Measurements from ENCODE around the gene TRPC4. TPM values are rescaled to one million over a fixed set of nuclear protein-coding genes. Genes with fewer than 3 reads are reported as not detected.
A peak's percentile ranks its signal among the peaks of the same experiment; 100 is the strongest.

TRPC4 gene
- total RNA-seq, 1 donor from 2014 or later, result 3.0 TPM

DNA sequence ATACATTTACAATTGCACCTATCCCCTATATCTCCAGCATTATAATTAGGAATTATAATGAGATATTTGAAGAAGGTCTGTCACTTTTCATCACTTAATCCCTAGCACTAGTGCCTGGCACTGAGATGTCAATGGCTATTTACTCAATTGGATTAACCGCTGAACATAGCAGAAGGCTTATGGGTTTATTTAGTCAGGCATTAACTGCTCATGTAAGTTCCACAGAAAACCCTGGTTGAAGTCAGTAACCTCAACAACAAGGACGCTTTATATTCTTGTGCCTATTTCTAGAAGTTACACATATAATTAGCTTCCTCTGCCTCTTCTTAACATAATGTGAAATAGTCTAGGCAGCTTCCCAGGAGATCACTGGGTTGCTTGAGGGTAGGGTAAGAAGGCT is 163.5 kb downstream of the TRPC4 start:
- H3K4me1 Mint-ChIP-seq (ENCODE audit: low read depth), result peaks cover 15% of the 10 kb centered on the region
- H3K4me3 Mint-ChIP-seq (ENCODE audit: unreplicated experiment), result no peak overlapping the region

DNA sequence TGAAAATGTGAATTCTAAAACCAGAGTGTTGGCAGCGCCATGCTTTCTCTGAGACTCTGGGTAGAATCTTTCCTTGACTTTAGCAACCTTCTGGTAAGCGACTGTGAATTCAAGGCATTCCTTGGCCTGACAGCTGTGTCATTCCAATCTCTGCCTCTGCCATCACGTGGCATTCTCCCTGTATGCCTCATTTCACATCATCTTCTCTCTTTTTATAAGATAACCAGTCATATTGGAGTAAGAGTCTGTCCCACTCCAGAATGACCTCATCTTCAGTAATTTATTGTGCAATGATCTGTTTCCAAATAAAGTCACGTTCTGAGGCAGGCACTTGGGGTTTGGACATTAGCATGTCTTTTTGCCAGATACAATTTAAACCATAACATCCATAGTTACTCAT is 167.6 kb downstream of the TRPC4 start:
- Mint-ChIP-seq H3K4me1 (ENCODE audit: low read depth) (peaks cover 18% of the 10 kb centered on the region), H3K9me3 (ENCODE audit: low read depth) (no peaks in the 10 kb centered on the region), H3K27me3 (ENCODE audit: low read depth) (no peaks in the 10 kb centered on the region), H3K27ac (ENCODE audit: unreplicated experiment) (peak overlapping the region; percentile 88), H3K4me3 (ENCODE audit: unreplicated experiment) (no peak overlapping the region), H3K36me3 (ENCODE audit: low read depth) (no peaks in the 10 kb centered on the region)
- no peak for DNase-seq (ENCODE audit: low spot score)
- TF ChIP-seq, protein P1, sequence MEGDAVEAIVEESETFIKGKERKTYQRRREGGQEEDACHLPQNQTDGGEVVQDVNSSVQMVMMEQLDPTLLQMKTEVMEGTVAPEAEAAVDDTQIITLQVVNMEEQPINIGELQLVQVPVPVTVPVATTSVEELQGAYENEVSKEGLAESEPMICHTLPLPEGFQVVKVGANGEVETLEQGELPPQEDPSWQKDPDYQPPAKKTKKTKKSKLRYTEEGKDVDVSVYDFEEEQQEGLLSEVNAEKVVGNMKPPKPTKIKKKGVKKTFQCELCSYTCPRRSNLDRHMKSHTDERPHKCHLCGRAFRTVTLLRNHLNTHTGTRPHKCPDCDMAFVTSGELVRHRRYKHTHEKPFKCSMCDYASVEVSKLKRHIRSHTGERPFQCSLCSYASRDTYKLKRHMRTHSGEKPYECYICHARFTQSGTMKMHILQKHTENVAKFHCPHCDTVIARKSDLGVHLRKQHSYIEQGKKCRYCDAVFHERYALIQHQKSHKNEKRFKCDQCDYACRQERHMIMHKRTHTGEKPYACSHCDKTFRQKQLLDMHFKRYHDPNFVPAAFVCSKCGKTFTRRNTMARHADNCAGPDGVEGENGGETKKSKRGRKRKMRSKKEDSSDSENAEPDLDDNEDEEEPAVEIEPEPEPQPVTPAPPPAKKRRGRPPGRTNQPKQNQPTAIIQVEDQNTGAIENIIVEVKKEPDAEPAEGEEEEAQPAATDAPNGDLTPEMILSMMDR (IDR thresholded peaks at IDR 0.05), result no peak

More for the DNA sequence above, 163.5 kb downstream of the TRPC4 start:
- Mint-ChIP-seq H3K27ac (ENCODE audit: unreplicated experiment) (no peak overlapping the region), H3K9me3 (ENCODE audit: low read depth) (no peaks in the 10 kb centered on the region), H3K36me3 (ENCODE audit: low read depth) (no peaks in the 10 kb centered on the region), H3K27me3 (ENCODE audit: low read depth) (no peaks in the 10 kb centered on the region)
- TF ChIP-seq, protein P1 (IDR thresholded peaks at IDR 0.05), result no peak
- DNase-seq (ENCODE audit: low spot score), result no peak

DNA sequence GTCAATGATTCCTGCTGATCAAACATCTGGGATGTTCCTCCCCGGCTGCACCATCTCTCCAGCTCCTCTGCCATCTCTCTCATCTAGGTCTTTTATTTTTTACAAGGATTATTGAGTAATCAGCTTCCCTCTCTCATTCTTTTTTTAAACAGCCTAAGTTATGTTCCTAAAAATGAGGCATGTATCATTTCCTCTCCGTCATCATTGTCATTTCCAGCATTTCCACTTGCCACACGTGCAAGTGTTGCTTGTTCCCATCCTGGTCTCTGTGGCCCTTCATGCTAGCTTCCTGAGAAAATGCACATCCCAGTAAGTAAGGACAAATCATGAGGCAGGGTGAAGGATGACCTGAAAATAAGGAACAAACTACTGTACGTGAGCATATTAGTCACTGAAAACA is 168.3 kb downstream of the TRPC4 start:
- DNase-seq (ENCODE audit: low spot score), result no peak
- peak overlapping the region; percentile 88 for H3K27ac Mint-ChIP-seq (ENCODE audit: unreplicated experiment)
- H3K27me3 Mint-ChIP-seq (ENCODE audit: low read depth), result no peaks in the 10 kb centered on the region
- TF ChIP-seq, protein P1 (IDR thresholded peaks at IDR 0.05), result no peak
- H3K9me3 Mint-ChIP-seq (ENCODE audit: low read depth), result no peaks in the 10 kb centered on the region
- H3K4me3 Mint-ChIP-seq (ENCODE audit: unreplicated experiment), result no peak overlapping the region
- H3K36me3 Mint-ChIP-seq (ENCODE audit: low read depth), result no peaks in the 10 kb centered on the region
- peaks cover 15% of the 10 kb centered on the region for H3K4me1 Mint-ChIP-seq (ENCODE audit: low read depth)

DNA sequence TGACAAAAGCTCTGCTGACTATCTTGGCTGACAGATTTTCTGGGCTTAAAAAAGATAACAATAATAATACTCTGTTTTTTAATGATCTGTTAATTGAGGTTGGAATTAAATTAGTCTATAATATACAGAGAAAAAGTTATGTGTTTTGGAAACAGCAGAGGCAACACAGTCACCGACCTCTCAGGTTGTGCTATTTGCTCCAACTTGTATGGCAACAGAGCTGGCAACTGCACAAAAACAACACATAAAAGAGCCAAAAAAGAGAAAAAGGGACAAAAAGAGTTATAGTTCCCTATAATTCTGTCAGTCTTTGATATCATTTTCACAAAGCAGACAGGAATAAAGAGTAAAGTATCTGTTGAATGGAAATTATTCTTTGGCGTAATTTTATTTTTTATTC is 168.7 kb downstream of the TRPC4 start:
- Mint-ChIP-seq H3K27me3 (ENCODE audit: low read depth) (no peaks in the 10 kb centered on the region), H3K9me3 (ENCODE audit: low read depth) (no peaks in the 10 kb centered on the region), H3K27ac (ENCODE audit: unreplicated experiment) (no peak overlapping the region), H3K4me1 (ENCODE audit: low read depth) (peaks cover 15% of the 10 kb centered on the region), H3K4me3 (ENCODE audit: unreplicated experiment) (no peak overlapping the region), H3K36me3 (ENCODE audit: low read depth) (no peaks in the 10 kb centered on the region)
- TF ChIP-seq, protein P1 (IDR thresholded peaks at IDR 0.05), result no peak
- no peak for DNase-seq (ENCODE audit: low spot score)

DNA sequence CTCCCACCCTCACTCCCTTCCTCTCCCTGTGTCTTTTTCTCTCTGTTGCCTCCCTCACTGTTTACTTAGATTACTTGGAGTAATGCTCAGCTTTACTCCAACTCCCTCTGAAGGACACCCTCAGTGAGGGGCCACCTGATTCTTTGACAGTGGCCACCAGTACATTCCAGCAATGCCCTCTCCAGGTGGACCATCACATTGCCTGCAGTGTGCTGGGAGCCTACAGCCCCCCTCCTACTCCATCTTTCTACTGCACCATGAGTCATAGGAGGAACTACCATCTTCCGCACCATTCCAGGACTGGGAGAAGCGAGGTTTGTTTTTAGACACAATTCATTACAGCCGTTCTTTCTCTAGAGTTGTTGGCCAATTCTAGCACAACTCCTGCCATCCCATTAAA is 174.4 kb downstream of the TRPC4 start:
- Mint-ChIP-seq H3K36me3 (ENCODE audit: low read depth) (no peaks in the 10 kb centered on the region), H3K4me3 (ENCODE audit: unreplicated experiment) (no peak overlapping the region), H3K4me1 (ENCODE audit: low read depth) (peaks cover 7% of the 10 kb centered on the region), H3K27ac (ENCODE audit: unreplicated experiment) (no peak overlapping the region), H3K9me3 (ENCODE audit: low read depth) (peaks cover 6% of the 10 kb centered on the region), H3K27me3 (ENCODE audit: low read depth) (no peaks in the 10 kb centered on the region)
- TF ChIP-seq, protein P1 (IDR thresholded peaks at IDR 0.05), result no peak
- no peak for DNase-seq (ENCODE audit: low spot score)

Measured in chondrocyte (in vitro differentiated cells).